ENCODE measurements around the gene KLK15. TPM values are rescaled to one million over a fixed set of nuclear protein-coding genes. Genes with fewer than 3 reads are reported as not detected.

KLK15 gene
- total and polyA plus RNA-seq, 2 of the 13 experiments (the other 11 are each of a cell fraction or from before 2014, with no cell fraction given), result not detected

DNA sequence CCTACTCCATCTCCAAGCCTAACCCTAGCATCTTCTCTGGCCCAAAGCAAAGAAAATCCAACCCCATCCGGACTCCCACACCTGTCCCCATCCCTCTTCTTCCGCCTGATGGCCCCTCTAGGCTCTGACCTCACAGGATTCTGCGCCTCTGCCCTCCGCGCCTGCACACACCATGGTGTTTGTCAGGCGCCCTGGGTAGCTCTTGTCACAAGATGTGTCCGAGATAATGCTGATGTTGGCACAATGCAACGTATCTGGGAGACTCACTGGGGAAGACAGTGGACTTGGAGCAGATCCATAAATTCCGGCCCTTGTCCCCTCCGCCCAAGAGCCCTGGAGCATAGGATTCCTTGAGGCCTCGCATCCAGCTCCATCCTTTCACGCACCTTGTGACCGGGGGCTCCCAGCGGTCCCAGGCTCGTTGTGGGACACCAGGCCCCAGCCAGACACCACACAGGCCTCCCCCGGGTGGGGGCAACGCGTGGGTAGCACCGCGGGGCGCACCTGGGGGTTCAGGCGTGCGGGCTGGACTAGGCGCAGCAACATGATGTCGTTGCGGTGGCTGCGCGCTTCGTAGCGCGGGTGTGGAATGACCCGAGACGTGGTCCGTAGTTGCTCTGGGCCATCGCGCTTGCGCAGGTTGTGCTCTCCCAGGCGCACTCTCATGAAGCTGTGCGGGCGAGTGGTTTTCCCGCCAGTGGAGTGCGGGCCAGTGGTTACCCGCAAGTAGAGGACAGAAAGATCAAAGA is 6.7 kb downstream of the KLK15 start:
- no peaks in the 10 kb centered on the region for H3K9me3 ChIP-seq (ENCODE audit: low read length)
- no peak overlapping the region for H3K4me3 ChIP-seq (replicated peaks in 1 of 3; ENCODE audit: insufficient read depth in 1 of 3, low read depth in 2 of 3, low read length in 3 of 3)
- no peak overlapping the region for H2AFZ ChIP-seq (ENCODE audit: low read length)
- ATAC-seq, result no peak
- H3K27ac ChIP-seq (ENCODE audit: extremely low read length, insufficient read depth, low read length), result no peak overlapping the region
- BruUV-seq (replicated peaks), result no TSS peak
- TF ChIP-seq MAFK (conservative IDR thresholded peaks at IDR 0.05 in 1 of 2, IDR thresholded peaks at IDR 0.05 in 1 of 2; ENCODE audit: low read length in 2 of 2) (peak; percentile 50 to 64), POLR2G (IDR thresholded peaks at IDR 0.05; ENCODE audit: low read depth, low read length) (no peak), ZNF337 (CRISPR knock-in tag; IDR thresholded peaks at IDR 0.05; ENCODE audit: borderline replicate concordance, low read depth) (no peak), MAFF (IDR thresholded peaks at IDR 0.05; ENCODE audit: low read depth, low read length) (peak; percentile 26; the same call in 1 of the 2 replicates)
- H4K20me1 ChIP-seq (ENCODE audit: insufficient read depth, low read length), result no peaks in the 10 kb centered on the region
- intact Hi-C loops (cut with micrococcal nuclease; ENCODE audit: unreplicated experiment), result no loop called here
- peaks cover 1 to 36% of the 10 kb centered on the region in 2 experiments; a peak in 4 of 5 replicates for H3K27me3 ChIP-seq (ENCODE audit: control insufficient read depth in 1 of 2, insufficient read depth in 2 of 2, low read length in 2 of 2)
- ChIA-PET POLR2A (no interaction called here), CTCF (ENCODE audit: low intra/inter-chr PET ratio, low total read pairs) (no interaction called here)
- no peak for FAIRE-seq
- no peaks in the 10 kb centered on the region for H3K79me2 ChIP-seq (ENCODE audit: insufficient read depth, low read length)
- H3K36me3 ChIP-seq (replicated peaks in 1 of 2; ENCODE audit: control insufficient read depth in 1 of 2, insufficient read depth in 2 of 2, low read length in 2 of 2), result no peaks in the 10 kb centered on the region
- no peak overlapping the region for H3K4me2 ChIP-seq (ENCODE audit: low read depth, low read length)
- no peaks in the 10 kb centered on the region for H3K4me1 ChIP-seq (ENCODE audit: insufficient read depth, low read length)
- WGBS (ENCODE audit: low lambda C conversion rate), result 64% methylated on average over 26 of the region's 43 CpGs
- no peak overlapping the region for H3K9ac ChIP-seq (ENCODE audit: insufficient read depth, low read depth, low read length)
- DNase-seq (ENCODE audit: low spot score), result no peak
- in situ Hi-C loops (cut with HindIII; ENCODE audit: extremely low pct_ligation_motif_present, low pct_unique_long_range_greater_than_20kb), result no loop called here

GRCh38 chr19:50823389-50824042 is 9.9 kb downstream of the KLK15 start, which contains the start of gene KLK1:
Gene KLK1 (minus strand): TSS chr19:50823787. CDS start chr19:50823748, 39 bp downstream.
- Histone ChIP-seq H4K20me1 (ENCODE audit: insufficient read depth, low read length) (no peaks in the 10 kb centered on the region), H3K4me2 (ENCODE audit: low read depth, low read length) (no peak within 1 kb of the TSS), H3K27ac (ENCODE audit: extremely low read length, insufficient read depth, low read length) (no peak within 1 kb of the TSS), H2AFZ (ENCODE audit: low read length) (no peak within 1 kb of the TSS), H3K36me3 (replicated peaks in 1 of 2; ENCODE audit: control insufficient read depth in 1 of 2, insufficient read depth in 2 of 2, low read length in 2 of 2) (no peaks in the 10 kb centered on the region), H3K9ac (ENCODE audit: insufficient read depth, low read depth, low read length) (no peak within 1 kb of the TSS), H3K4me3 (replicated peaks in 1 of 3; ENCODE audit: insufficient read depth in 1 of 3, low read depth in 2 of 3, low read length in 3 of 3) (no peak within 1 kb of the TSS), H3K9me3 (ENCODE audit: low read length) (no peaks in the 10 kb centered on the region), H3K27me3 (ENCODE audit: control insufficient read depth in 1 of 2, insufficient read depth in 2 of 2, low read length in 2 of 2) (peaks cover 7 to 49% of the 10 kb centered on the region in 2 experiments), H3K4me1 (ENCODE audit: insufficient read depth, low read length) (no peaks in the 10 kb centered on the region), H3K79me2 (ENCODE audit: insufficient read depth, low read length) (no peaks in the 10 kb centered on the region)
- DNase-seq (ENCODE audit: low spot score), result no peak
- no TSS peak for BruUV-seq (replicated peaks)
- in situ Hi-C loops (cut with HindIII; ENCODE audit: extremely low pct_ligation_motif_present, low pct_unique_long_range_greater_than_20kb) (no loop called here), intact Hi-C loops (cut with micrococcal nuclease; ENCODE audit: unreplicated experiment) (no loop called here)
- CTCF ChIA-PET (ENCODE audit: low intra/inter-chr PET ratio, low total read pairs), result no interaction called here
- FAIRE-seq, result no peak
- no peak for ATAC-seq
- 8% methylated on average over 10 of the region's 14 CpGs for WGBS (ENCODE audit: low lambda C conversion rate)
- POLR2A ChIA-PET, result interaction anchor here (0.6 kb wide), 1 partner anchor 23 kb away, joined by 3 read pairs; no protein-coding TSS in a partner anchor
- TF ChIP-seq HMG20B (CRISPR knock-in tag; conservative IDR thresholded peaks at IDR 0.05) (no peak), ZFP36L2 (CRISPR knock-in tag; IDR thresholded peaks at IDR 0.05) (no peak), RFX1 (IDR thresholded peaks at IDR 0.05) (no peak), SMARCC2 (IDR thresholded peaks at IDR 0.05) (no peak), ZNF629 (CRISPR knock-in tag; conservative IDR thresholded peaks at IDR 0.05) (no peak), ZNF101 (CRISPR knock-in tag; IDR thresholded peaks at IDR 0.05; ENCODE audit: borderline replicate concordance, low read depth) (no peak), YY1 (IDR thresholded peaks at IDR 0.05; ENCODE audit: insufficient read depth, insufficient replicate concordance, low read depth, low read length) (no peak), ARNTL (CRISPR knock-in tag; IDR thresholded peaks at IDR 0.05) (no peak), ZNF570 (CRISPR knock-in tag; IDR thresholded peaks at IDR 0.05; ENCODE audit: borderline replicate concordance) (no peak), SP140L (CRISPR knock-in tag; IDR thresholded peaks at IDR 0.05; ENCODE audit: borderline replicate concordance) (no peak), ZNF569 (CRISPR knock-in tag; IDR thresholded peaks at IDR 0.05; ENCODE audit: borderline replicate concordance) (no peak), ZNF251 (CRISPR knock-in tag; IDR thresholded peaks at IDR 0.05) (no peak), SNAPC2 (CRISPR knock-in tag; IDR thresholded peaks at IDR 0.05) (no peak), ZSCAN20 (CRISPR knock-in tag; IDR thresholded peaks at IDR 0.05; ENCODE audit: borderline replicate concordance) (no peak), ZNF768 (CRISPR knock-in tag; IDR thresholded peaks at IDR 0.05) (no peak), RBM39 (IDR thresholded peaks at IDR 0.05; ENCODE audit: low read depth, low read length, poor library complexity, severe bottlenecking) (no peak)
